HepG2 (cell line): ENCODE results near the gene KAT6B. TPM values are rescaled to one million over a fixed set of nuclear protein-coding genes. Genes with fewer than 3 reads are reported as not detected.
A peak's percentile ranks its signal among the peaks of the same experiment; 100 is the strongest.

Experiments used
- ELF3 ChIP-seq: IDR thresholded peaks from 2 replicates; pipeline ENCODE4 v1.6.1; 2016; ENCODE audit warnings: missing genetic modification reagents, missing compliant biosample characterization
- FLYWCH1 ChIP-seq: sonication (generic); formaldehyde crosslinking; IDR thresholded peaks from 2 replicates; pipeline ENCODE4 v1.8.1; 2023; ENCODE audit warnings: mild to moderate bottlenecking, missing genetic modification reagents
- HNF1A ChIP-seq, 2 experiments: sonication (generic) in 1 of 2; formaldehyde crosslinking in 1 of 2; IDR thresholded peaks; 2 replicates each; pipeline versions ENCODE4 v1.4.0 to v1.6.1; 2016 to 2020; ENCODE audit warnings: borderline replicate concordance in 1 of 2, low read depth in 1 of 2, mild to moderate bottlenecking in 1 of 2, missing genetic modification reagents in 1 of 2
- KDM1A ChIP-seq: IDR thresholded peaks from 2 replicates; pipeline ENCODE4 v1.6.1; 2016; ENCODE audit warnings: missing compliant biosample characterization
- THAP7 ChIP-seq: sonication (generic); formaldehyde crosslinking; IDR thresholded peaks from 2 replicates; pipeline ENCODE4 v1.8.1; 2023; ENCODE audit warnings: mild to moderate bottlenecking, missing genetic modification reagents
- ZHX2 ChIP-seq, 2 experiments: sonication (generic) in 1 of 2; formaldehyde crosslinking in 1 of 2; IDR thresholded peaks; 2 replicates each; pipeline versions ENCODE4 v1.6.1 to v1.9.0; 2014 to 2022; ENCODE audit warnings: antibody characterized with exemption in 1 of 2, borderline replicate concordance in 1 of 2, inconsistent platforms in 1 of 2, low read depth in 1 of 2, missing genetic modification reagents in 1 of 2
- ZNF331 ChIP-seq: sonication (generic); formaldehyde crosslinking; IDR thresholded peaks from 2 replicates; pipeline ENCODE4 v1.4.0; 2020; ENCODE audit warnings: missing genetic modification reagents
- ZNF362 ChIP-seq: sonication (generic); formaldehyde crosslinking; IDR thresholded peaks from 2 replicates; pipeline ENCODE4 v1.4.0; 2020; ENCODE audit warnings: missing genetic modification reagents, mild to moderate bottlenecking, borderline replicate concordance
- ZNF639 ChIP-seq: conservative IDR thresholded peaks from 2 replicates; pipeline ENCODE4 v1.6.1; 2018; ENCODE audit warnings: missing genetic modification reagents
- ZNF660 ChIP-seq: sonication (generic); formaldehyde crosslinking; IDR thresholded peaks from 2 replicates; pipeline ENCODE4 v1.5.1; 2020; ENCODE audit warnings: mild to moderate bottlenecking, low read depth, missing genetic modification reagents, borderline replicate concordance
- ZNF790 ChIP-seq: sonication (generic); formaldehyde crosslinking; IDR thresholded peaks from 2 replicates; pipeline ENCODE4 v1.8.0; 2022; ENCODE audit warnings: missing genetic modification reagents, mild to moderate bottlenecking, borderline replicate concordance
- ZNF839 ChIP-seq: sonication (generic); formaldehyde crosslinking; IDR thresholded peaks from 2 replicates; pipeline ENCODE4 v1.4.0; 2020; ENCODE audit warnings: missing genetic modification reagents, mild to moderate bottlenecking, borderline replicate concordance
- polyA plus RNA-seq, 8 experiments: library from polyadenylated mRNA; depleted of rRNA in 3 of 8; stranded (reverse) in 7 of 8; unstranded in 1 of 8; fragments of >200 nt; fragmentation: Illumina TruSeq in 4 of 8; extraction: Trizol in 4 of 8; gene quantifications; 2 replicates each; pipeline versions ENCODE4 v1.2.1 to v1.2.3, GENCODE V29; 2011 to 2016; ENCODE audit warnings: low read depth in 4 of 8, missing spikeins in 1 of 8, mixed read lengths in 1 of 8; ENCODE audit not compliant: insufficient read depth in 1 of 8
- total RNA-seq, 5 experiments: library from RNA; depleted of rRNA; stranded (reverse); fragments of >200 nt; fragmentation: Illumina TruSeq; extraction: Trizol; gene quantifications; 2 replicates each; pipeline ENCODE4 v1.2.3, GENCODE V29; 2016; ENCODE audit warnings: low read depth in 1 of 5

Gene KAT6B
- total and polyA plus RNA-seq, 2 of the 13 experiments (the other 11 are each of a cell fraction or from before 2014, with no cell fraction given), result 3.0 to 9.5 TPM

- 0 out of 2 replicates have a peak, but pooled peaks have one; percentile 40 for TF ChIP-seq ZHX2 (IDR thresholded peaks at IDR 0.05; ENCODE audit: low read depth)
- no peak for TF ChIP-seq ZHX2 (CRISPR knock-in tag; IDR thresholded peaks at IDR 0.05; ENCODE audit: borderline replicate concordance)
- no peak for TF ChIP-seq HNF1A (IDR thresholded peaks at IDR 0.05; ENCODE audit: low read depth)
- TF ChIP-seq HNF1A (CRISPR knock-in tag; IDR thresholded peaks at IDR 0.05; ENCODE audit: borderline replicate concordance), result no peak
- no peak; the same call in 1 of the 2 replicates for TF ChIP-seq THAP7
- no peak for TF ChIP-seq ELF3
- no peak for TF ChIP-seq KDM1A (CRISPR knock-in tag)
- no peak for TF ChIP-seq ZNF331
- no peak for TF ChIP-seq ZNF660
- no peak for TF ChIP-seq ZNF839
- TF ChIP-seq ZNF362, result no peak
- no peak for TF ChIP-seq ZNF639
- no peak for TF ChIP-seq FLYWCH1 (CRISPR knock-in tag)
- TF ChIP-seq ZNF790, result no peak
These were observed at the start of gene KAT6B (continued) for GRCh38 chr10:74826142-74827044.
